Nucleus accumbens (tissue), 56 donors: Measurements from ENCODE around the gene BABAM2.
"Not testable (repeated sequence)": the region's sequence is repeated elsewhere in the genome, so short reads cannot be mapped to it uniquely, and the experiment has no call there.

Experiments used
- DNase-seq, 56 donors: peaks; one replicate each; lab custom pipeline; 2025; lab: John Stamatoyannopoulos, UW

The BABAM2 gene

GRCh38 chr2:27890146-27890923 is at the start of gene BABAM2, which contains the start of gene RBKS:
TSS of gene BABAM2 (plus strand) at chr2:27890729. CDS start at chr2:27894557, 3,828 bp downstream.
TSS of gene RBKS (minus strand) at chr2:27890387. CDS start at chr2:27890345, 42 bp downstream.
- peak in 55 of 56 donors; percentile 29 to 90 (median 74) for DNase-seq

GRCh38 chr2:27842894-27843293 is 47.6 kb upstream of the BABAM2 start:
- no peak for DNase-seq

- no peak for DNase-seq
Measured at GRCh38 chr2:27843992-27844391, 46.5 kb upstream of the BABAM2 start.

- DNase-seq = no peak
Measured at GRCh38 chr2:27844821-27845255, 45.7 kb upstream of the BABAM2 start.

GRCh38 chr2:27847333-27847732 is 43.2 kb upstream of the BABAM2 start:
- DNase-seq = no peak

GRCh38 chr2:27849558-27850205 is 40.8 kb upstream of the BABAM2 start:
- no peak for DNase-seq

GRCh38 chr2:27852691-27853090 is 37.8 kb upstream of the BABAM2 start:
- no peak for DNase-seq

- no peak for DNase-seq
Measured at GRCh38 chr2:27854229-27854862, 36.2 kb upstream of the BABAM2 start.

- no peak for DNase-seq
Measured at GRCh38 chr2:27855476-27855875, 35.1 kb upstream of the BABAM2 start.

- no peak for DNase-seq
Measured at GRCh38 chr2:27856386-27856785, 34.1 kb upstream of the BABAM2 start.

GRCh38 chr2:27856956-27857355 is 33.6 kb upstream of the BABAM2 start:
- no peak for DNase-seq

GRCh38 chr2:27857417-27858172 is 32.9 kb upstream of the BABAM2 start:
- DNase-seq = no peak

- no peak for DNase-seq
Measured at GRCh38 chr2:27860111-27860510, 30.4 kb upstream of the BABAM2 start.

GRCh38 chr2:27863146-27863545 is 27.4 kb upstream of the BABAM2 start:
- DNase-seq = peak in 15 of 56 donors; percentile 0 to 63 (median 11)

GRCh38 chr2:27863955-27864354 is 26.6 kb upstream of the BABAM2 start:
- not testable (repeated sequence) for DNase-seq

- DNase-seq = no peak
Measured at GRCh38 chr2:27866237-27866636, 24.3 kb upstream of the BABAM2 start.

GRCh38 chr2:27869763-27870162 is 20.8 kb upstream of the BABAM2 start:
- DNase-seq = no peak

- no peak for DNase-seq
Measured at GRCh38 chr2:27870724-27871123, 19.8 kb upstream of the BABAM2 start.

GRCh38 chr2:27871802-27872201 is 18.7 kb upstream of the BABAM2 start:
- DNase-seq = no peak

GRCh38 chr2:27873091-27873490 is 17.4 kb upstream of the BABAM2 start:
- no peak for DNase-seq
